ENCODE results near the gene CHTOP.
"Not testable (repeated sequence)": the region's sequence is repeated elsewhere in the genome, so short reads cannot be mapped to it uniquely, and the experiment has no call there.

The CHTOP gene

GRCh38 chr1:153636312-153636711 lies 2.4 kb downstream of the CHTOP start:
- DNase-seq, result no peak

DNA sequence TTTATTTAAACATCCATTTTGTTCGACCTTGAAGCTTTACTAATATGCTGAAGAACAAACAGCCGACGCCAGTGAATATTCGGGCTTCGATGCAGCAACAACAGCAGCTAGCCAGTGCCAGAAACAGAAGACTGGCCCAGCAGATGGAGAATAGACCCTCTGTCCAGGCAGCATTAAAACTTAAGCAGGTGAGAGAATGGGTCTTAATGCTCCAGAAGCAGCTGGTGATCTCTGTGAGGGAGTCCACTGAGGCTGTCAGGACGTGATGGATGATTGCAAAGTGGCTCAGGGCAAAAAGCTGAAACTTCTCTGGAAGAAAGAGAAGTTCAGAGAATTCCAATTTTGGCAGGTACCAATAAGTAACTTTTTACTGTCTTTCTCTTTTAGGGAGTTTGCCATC lies 4.4 kb downstream of the CHTOP start:
- DNase-seq, result no peak

DNA sequence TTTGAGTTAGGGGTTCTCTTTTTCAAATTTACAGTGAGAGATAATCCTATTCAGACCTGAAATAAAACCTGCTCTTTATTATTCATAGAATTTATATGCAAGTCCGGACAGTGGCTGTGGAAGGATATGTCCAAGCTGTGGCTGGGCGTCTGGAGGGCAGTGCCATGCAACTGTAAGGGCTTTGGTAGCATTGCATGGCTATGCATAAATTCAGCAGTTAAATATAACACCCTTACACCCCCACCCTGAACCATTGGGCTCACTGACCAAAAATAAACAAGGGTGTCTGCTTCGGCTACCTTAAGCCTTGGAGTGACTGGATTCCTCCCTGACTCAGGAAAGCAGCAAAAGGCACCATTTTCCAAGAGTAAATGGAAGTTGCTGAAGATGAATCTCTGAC lies 5.4 kb downstream of the CHTOP start:
- DNase-seq, result no peak

- not testable (repeated sequence) for DNase-seq
Measured at GRCh38 chr1:153640213-153640612, 6.3 kb downstream of the CHTOP start.

- no peak for DNase-seq
Measured at GRCh38 chr1:153640861-153641260, 7.0 kb downstream of the CHTOP start.

DNA sequence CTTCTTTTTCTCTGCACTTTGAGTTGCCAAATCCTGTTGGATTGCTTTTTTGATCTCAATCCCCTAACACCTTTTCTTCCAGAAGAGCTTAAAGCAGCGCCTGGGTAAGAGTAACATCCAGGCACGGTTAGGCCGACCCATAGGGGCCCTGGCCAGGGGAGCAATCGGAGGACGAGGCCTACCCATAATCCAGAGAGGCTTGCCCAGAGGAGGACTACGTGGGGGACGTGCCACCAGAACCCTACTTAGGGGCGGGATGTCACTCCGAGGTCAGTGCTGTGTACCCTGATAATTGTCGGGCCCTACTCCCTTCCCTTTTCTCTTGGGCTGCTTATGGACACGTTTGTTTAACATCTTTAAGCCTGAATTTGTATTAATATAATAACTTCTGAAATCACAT lies 8.3 kb downstream of the CHTOP start:
- DNase-seq, result no peak

DNA sequence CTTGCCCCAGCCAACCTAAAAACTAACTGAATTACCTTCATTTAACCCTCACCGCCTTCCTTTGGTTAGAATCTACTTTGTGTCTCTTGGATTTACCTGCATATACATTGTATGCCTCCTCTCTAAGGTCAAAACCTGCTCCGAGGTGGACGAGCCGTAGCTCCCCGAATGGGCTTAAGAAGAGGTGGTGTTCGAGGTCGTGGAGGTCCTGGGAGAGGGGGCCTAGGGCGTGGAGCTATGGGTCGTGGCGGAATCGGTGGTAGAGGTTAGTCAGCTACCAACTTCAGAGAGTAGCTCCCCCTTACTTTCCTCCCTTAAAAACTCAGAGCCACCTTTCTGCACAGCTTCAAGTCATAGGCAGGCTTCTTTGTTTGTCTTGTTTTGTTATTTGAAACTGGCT lies 9.2 kb downstream of the CHTOP start:
- no peak for DNase-seq

- no peak for DNase-seq
Measured at GRCh38 chr1:153643816-153644215, 9.9 kb downstream of the CHTOP start.

GRCh38 chr1:153646672-153647345 lies 12.9 kb downstream of the CHTOP start:
- no peak for DNase-seq

- no peak for DNase-seq
Measured at GRCh38 chr1:153647346-153647714, 13.5 kb downstream of the CHTOP start.

- no peak for DNase-seq
Measured at GRCh38 chr1:153648000-153648643, 14.3 kb downstream of the CHTOP start.

DNA sequence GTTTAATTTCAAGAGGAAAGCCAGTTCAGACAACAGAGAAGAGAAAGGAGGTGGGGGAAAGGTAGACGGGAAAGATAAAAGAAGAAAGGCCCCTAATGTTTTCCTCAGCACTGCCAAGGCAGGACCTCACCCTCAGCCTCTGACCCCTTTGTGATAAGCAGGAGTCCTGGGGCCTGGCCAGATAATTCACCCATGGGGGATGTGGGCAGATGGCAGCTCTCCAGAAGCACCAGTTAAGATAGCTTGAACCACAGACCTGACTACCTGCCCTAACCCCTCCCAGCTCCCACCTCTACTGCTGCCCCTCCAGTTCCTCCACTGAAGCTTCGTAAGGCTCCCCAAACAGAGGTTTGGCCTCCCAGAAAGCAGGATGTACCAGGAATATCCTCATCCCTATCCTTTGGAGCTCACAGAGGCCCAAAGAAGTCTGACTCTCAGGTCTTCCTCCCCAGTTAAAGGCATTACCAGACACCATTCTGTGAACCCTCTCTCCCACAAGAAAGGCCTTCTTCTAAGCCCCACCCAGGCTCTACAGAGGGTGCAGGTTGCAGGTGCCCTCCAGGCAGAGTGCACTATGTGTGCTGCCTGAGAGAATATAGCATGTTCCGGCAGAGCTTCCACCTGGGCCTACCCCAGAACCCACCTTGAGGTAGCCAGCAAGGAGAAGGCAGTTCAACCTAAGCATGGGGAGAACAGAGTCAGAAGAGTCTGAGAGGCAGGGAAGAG lies 15.4 kb downstream of the CHTOP start:
- DNase-seq, result no peak

DNA sequence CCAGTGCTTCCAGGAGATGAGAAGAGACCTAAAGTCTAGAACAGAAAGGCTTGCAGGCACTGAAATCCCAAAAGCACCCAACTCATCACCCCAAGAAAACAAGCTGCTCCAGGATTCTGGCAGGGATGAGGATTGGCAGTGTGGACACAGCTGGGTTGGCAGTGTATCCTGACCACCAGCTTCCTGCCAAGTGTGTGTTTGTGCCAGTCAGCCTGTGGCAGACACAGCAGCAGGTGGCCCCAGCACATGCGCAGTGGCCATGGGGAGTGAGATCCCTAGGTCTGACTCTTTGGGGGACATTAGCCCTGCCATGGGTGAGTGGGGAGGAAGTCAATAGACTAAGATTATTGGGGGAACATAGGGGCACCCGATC lies 16.0 kb downstream of the CHTOP start:
- DNase-seq, result no peak

GRCh38 chr1:153651771-153652170 lies 17.9 kb downstream of the CHTOP start:
- DNase-seq, result no peak

GRCh38 chr1:153652805-153653500 lies 19.1 kb downstream of the CHTOP start:
- DNase-seq, result peak; percentile 24

- no peak for DNase-seq
Measured at GRCh38 chr1:153655333-153655732, 21.5 kb downstream of the CHTOP start.

DNA sequence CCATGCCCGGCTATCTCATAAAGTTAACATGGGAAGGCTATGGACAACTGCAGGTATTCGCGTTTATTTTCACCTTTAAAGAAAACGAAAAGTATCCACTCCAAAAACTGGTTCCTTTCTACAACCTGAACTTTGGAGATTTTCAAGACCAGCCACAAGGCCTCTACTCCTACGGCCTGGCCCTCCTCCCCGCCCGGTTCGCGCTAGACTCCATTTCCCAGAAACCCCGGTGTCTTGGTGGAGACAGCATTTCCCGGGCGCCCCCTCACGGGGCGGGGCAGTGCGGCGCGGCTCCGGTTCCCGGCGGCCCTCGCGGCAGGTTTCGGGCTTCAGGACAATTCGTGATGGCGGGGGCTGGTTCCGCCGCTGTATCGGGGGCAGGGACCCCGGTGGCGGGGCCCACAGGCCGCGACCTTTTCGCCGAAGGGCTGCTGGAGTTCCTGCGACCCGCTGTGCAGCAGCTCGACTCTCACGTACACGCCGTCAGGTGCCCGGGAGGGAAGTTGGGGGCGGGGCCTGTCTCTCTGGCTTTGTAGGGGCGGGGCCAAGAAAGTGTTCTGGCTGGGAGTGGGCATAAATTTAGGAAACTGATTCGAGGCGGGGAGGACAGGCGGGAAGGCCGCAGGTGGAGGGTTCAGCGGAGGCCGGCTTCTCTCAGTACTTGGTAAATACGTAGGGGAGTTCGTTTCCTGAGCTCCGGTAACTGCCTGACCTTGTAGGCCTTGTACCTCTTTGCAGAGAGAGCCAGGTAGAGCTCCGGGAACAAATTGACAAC lies 24.7 kb downstream of the CHTOP start, which contains the start of gene SNAPIN:
SNAPIN (plus strand) TSS at position 304 of the 775 bp plus-strand sequence; CDS start at position 345, 41 bp downstream.
- DNase-seq, result peak; percentile 64

- no peak for DNase-seq
Measured at GRCh38 chr1:153659175-153659534, 25.3 kb downstream of the CHTOP start.

DNA sequence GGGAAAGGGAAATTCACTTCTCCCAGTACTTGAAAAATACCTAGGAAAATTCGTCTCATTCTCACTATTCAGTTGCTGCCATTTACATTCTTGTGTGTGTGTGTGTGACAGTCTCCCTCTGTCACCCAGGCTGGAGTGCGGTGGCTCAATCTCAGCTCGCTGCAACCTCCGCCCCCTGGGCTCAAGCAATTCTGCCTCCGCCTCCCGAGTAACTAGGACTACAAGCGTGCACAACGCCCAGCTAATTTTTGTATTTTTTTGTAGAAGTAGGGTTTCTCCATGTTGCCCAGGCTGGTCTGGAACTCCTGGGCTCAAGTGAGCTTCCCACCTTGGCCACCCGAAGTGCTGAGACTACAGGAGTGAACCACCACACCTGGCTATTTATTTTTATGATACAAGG lies 25.8 kb downstream of the CHTOP start:
- DNase-seq, result no peak

DNA sequence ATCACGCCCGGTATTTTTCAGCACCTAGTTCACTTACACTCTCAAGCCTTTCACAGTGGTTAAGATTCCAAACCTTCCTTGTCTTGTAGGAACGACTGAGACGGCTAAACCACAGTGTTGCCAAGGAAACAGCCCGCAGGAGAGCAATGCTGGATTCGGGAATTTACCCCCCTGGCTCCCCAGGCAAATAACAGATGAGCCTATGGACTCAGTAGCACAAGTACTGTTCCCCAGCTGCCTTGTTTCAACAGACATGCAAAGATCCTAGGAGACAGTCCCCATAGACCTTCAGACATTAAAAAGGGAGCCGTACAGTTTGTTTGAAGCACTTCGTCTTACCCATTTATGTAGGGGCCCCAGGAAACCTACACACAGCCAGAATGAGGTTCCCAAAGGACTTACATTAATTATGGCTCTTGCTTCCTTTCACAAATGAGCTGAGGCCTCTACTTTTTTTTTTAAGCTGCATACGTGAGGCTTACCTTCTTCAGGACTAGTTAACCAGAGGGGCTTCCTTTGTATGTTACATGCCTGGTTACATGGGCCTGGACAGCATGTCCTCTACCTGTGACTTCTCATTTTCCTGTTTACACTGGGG lies 27.3 kb downstream of the CHTOP start:
- no peak for DNase-seq

DNA sequence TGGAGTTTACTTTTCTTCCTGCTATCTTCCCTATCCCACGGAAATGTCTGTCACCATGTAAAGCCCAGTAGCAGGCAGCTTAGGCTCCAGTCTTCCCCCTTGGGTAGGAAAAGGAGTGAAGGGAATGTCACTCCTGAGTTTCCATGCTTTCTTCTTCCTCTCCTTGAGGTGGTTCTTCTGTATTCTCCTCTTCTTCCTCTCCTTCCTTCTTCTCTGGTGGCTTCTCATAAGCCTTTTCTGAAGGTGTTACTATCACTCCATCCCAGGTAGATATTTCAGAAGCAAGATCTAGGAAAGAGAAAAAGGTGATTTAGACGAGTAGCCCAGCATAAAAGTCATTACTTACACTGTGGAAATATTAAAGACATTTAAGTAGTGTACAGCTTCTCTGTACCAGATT lies 28.4 kb downstream of the CHTOP start:
- DNase-seq, result no peak

DNA sequence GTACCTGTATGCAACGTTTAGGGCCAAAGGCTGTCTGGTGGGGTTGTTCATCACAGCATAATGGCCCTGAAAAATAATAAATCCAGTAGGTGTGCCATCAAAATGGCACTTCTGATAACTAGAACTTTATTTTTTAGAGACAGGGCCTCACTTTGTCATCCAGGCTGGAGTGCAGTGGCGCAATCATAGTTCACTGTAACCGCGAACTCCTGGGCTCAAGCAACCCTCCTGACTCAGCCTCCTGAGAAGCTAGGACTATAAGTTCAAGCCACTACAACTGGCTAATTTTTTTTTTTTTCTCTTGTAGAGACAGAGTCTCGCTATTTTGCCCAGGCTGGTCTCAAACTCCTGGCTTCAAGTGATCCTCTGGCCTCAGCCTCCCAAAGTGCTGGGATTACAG lies 29.3 kb downstream of the CHTOP start:
- DNase-seq, result no peak

All from amniotic stem cell (primary cell).